HEK293T (cell line): ENCODE results near the gene ATL3.
"Not testable (repeated sequence)": the region's sequence is repeated elsewhere in the genome, so short reads cannot be mapped to it uniquely, and the experiment has no call there.

Experiments used
- CTCF ChIA-PET: fragments of 350-600 bp; formaldehyde crosslinking; extraction: SDS; loops from one replicate; lab custom pipeline; 2021; ENCODE audit warnings: antibody characterized with exemption, inconsistent platforms; lab: Yijun Ruan, JAX
- POLR2A ChIA-PET: fragments of 350-600 bp; formaldehyde crosslinking; extraction: SDS; loops from one replicate; lab custom pipeline; 2020; ENCODE audit warnings: antibody characterized with exemption, inconsistent platforms; lab: Yijun Ruan, JAX
- DNase-seq: peaks from one replicate; pipeline ENCODE4 v3.0.0; 2012; ENCODE audit warnings: mixed read lengths; ENCODE audit errors: extremely low spot score
- ARNT ChIP-seq: fragments of 450-650 bp; IDR thresholded peaks from 2 replicates; pipeline ENCODE4 v1.6.1; 2017; ENCODE audit warnings: mild to moderate bottlenecking
- BHLHE40 ChIP-seq: fragments of 450-650 bp; IDR thresholded peaks from 2 replicates; pipeline ENCODE4 v1.6.1; 2016; ENCODE audit warnings: mild to moderate bottlenecking, moderate library complexity, borderline replicate concordance
- CTBP1 ChIP-seq: fragments of 450-650 bp; IDR thresholded peaks from 2 replicates; pipeline ENCODE4 v1.6.1; 2016; ENCODE audit warnings: borderline replicate concordance
- ELF4 ChIP-seq: fragments of 450-650 bp; IDR thresholded peaks from 2 replicates; pipeline ENCODE4 v1.6.1; 2017; ENCODE audit warnings: antibody characterized with exemption
- FOXA1 ChIP-seq: fragments of 450-650 bp; IDR thresholded peaks from 2 replicates; pipeline ENCODE4 v1.6.1; 2016; ENCODE audit warnings: mild to moderate bottlenecking
- FOXK2 ChIP-seq: fragments of 450-650 bp; IDR thresholded peaks from 2 replicates; pipeline ENCODE4 v1.6.1; 2016; ENCODE audit warnings: mild to moderate bottlenecking
- FOXM1 ChIP-seq: fragments of 450-650 bp; IDR thresholded peaks from 2 replicates; pipeline ENCODE4 v1.6.1; 2017; ENCODE audit warnings: mild to moderate bottlenecking, borderline replicate concordance
- HDGF ChIP-seq: fragments of 450-650 bp; IDR thresholded peaks from 2 replicates; pipeline ENCODE4 v1.6.1; 2017; ENCODE audit warnings: antibody characterized with exemption, borderline replicate concordance
- L3MBTL2 ChIP-seq: fragments of 450-650 bp; conservative IDR thresholded peaks from 2 replicates; pipeline ENCODE4 v1.6.1; 2016; ENCODE audit warnings: mild to moderate bottlenecking
- LEF1 ChIP-seq: fragments of 450-650 bp; IDR thresholded peaks from 2 replicates; pipeline ENCODE4 v1.6.1; 2017; ENCODE audit warnings: mild to moderate bottlenecking, borderline replicate concordance
- NFRKB ChIP-seq: fragments of 450-650 bp; IDR thresholded peaks from 2 replicates; pipeline ENCODE4 v1.6.1; 2016; ENCODE audit warnings: mild to moderate bottlenecking, moderate library complexity
- SP1 ChIP-seq: fragments of 450-650 bp; IDR thresholded peaks from 2 replicates; pipeline ENCODE4 v1.6.1; 2017
- SUZ12 ChIP-seq: fragments of 450-650 bp; IDR thresholded peaks from 2 replicates; pipeline ENCODE4 v1.6.1; 2016; ENCODE audit warnings: mild to moderate bottlenecking
- TARDBP ChIP-seq: fragments of 450-650 bp; IDR thresholded peaks from 2 replicates; pipeline ENCODE4 v1.6.1; 2016
- ZNF384 ChIP-seq: fragments of 450-650 bp; IDR thresholded peaks from 2 replicates; pipeline ENCODE4 v1.6.1; 2016
- TF ChIP-seq, protein P1 (sequence below): fragments of 450-650 bp; IDR thresholded peaks from 2 replicates; pipeline ENCODE4 v1.6.1; 2016

Gene ATL3

DNA sequence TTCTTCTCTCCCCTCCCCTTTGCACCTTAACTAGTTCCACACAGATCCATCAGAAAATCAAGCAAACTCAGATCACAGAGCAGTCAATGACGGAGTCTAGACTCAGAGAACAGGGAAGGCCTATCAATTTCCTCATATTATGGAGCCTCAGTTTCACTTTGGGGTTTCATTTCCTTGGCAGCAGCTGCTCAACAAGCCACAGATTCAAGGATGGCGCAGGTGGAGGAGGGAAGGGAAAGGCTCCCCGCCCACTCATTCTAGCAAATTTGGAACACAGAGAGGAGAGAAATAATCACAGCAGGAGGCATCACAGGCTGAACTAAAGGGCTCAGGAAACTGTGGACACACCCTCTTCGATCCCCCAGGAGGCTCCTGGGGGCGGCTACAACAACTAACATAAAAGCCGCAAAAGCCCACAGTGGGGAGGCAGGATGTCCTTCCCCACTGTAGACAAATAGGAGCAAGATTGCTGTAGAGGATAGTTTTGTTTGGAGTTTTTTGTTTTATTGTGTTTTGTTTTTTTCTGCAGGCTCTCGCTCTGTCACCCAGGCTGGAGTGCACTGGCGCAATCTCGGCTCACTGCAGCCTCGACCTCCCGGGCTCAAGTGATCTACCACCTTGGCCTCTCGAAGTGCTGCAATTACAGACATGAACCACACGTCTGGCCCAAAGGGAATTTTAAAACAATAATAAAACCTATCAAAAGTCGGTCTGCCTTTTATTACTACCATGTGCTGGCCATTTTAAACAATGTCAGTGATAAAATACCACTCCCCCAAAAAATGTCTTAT lies 60.4 kb downstream of the ATL3 start:
- TF ChIP-seq TARDBP = no peak
- no peak for TF ChIP-seq SUZ12
- TF ChIP-seq LEF1 = no peak
- no peak for TF ChIP-seq HDGF
- no peak for TF ChIP-seq FOXA1
- no peak for TF ChIP-seq SP1
- TF ChIP-seq CTBP1 = no peak
- TF ChIP-seq, protein P1, sequence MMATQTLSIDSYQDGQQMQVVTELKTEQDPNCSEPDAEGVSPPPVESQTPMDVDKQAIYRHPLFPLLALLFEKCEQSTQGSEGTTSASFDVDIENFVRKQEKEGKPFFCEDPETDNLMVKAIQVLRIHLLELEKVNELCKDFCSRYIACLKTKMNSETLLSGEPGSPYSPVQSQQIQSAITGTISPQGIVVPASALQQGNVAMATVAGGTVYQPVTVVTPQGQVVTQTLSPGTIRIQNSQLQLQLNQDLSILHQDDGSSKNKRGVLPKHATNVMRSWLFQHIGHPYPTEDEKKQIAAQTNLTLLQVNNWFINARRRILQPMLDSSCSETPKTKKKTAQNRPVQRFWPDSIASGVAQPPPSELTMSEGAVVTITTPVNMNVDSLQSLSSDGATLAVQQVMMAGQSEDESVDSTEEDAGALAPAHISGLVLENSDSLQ = no peak
- no peak for TF ChIP-seq NFRKB
- TF ChIP-seq FOXM1 = no peak
- TF ChIP-seq ZNF384 = no peak
- no peak for TF ChIP-seq ARNT
- no peak for TF ChIP-seq BHLHE40
- no peak for TF ChIP-seq FOXK2
- CTCF ChIA-PET = no interaction called here
- no peak for DNase-seq
- POLR2A ChIA-PET = no interaction called here

DNA sequence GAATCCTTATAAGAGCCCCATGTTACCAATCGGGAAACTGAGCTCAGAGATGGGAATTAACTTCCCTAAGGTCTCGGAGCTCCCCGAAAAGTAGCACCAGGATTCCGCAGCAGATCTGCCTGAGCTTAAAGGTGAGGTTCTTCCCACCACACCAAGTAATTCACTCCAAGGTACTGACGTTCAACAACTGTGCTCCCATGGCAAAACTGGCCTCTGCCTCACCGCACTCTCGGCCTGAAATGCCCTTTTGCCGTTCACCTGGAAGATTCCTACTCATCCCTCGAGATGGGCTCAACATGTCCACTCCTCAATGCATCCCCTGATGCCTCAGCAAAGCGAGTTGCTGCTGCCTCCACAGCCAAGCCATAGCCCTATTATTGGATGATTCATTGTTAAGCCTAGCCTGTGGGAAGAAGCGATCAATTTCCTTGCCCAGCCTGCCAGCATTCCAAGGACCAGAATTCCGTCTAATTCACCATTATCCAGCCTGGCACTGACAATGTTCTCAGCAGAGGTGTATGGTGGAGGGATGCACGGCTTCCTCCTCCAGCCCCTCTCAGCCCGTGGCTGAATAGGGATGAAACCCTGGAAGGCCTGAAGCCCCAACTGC lies 61.1 kb downstream of the ATL3 start:
- ChIA-PET CTCF (no interaction called here), POLR2A (no interaction called here)
- TF ChIP-seq LEF1 (no peak), BHLHE40 (no peak), FOXM1 (no peak), ARNT (no peak), CTBP1 (no peak), HDGF (no peak), SUZ12 (no peak), ELF4 (no peak), FOXA1 (no peak), NFRKB (no peak), ZNF384 (no peak), FOXK2 (no peak), SP1 (no peak), L3MBTL2 (no peak), TARDBP (no peak)
- TF ChIP-seq, protein P1 = no peak
- no peak for DNase-seq

DNA sequence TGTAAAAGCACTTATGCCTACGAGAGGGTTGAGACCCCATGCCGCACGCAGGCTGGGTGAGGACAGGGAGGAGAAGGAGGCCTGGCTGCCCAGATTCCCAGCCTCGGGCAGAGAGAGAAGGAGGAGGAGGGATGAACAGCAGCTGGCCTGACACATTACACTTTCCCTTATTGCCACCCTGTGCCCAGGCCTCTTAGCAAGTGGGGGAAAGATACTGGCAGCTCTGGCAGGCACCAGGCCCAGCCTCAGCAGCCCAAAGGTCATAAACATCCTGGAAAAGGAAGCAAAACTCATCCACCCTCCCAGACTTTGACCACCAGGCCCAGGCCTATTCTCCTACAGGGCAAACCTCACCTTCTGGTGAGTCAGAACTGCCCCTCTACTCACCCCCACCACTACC lies 61.6 kb downstream of the ATL3 start:
- no peak for DNase-seq
- POLR2A ChIA-PET = no interaction called here
- TF ChIP-seq FOXK2 (no peak), LEF1 (no peak), TARDBP (no peak), NFRKB (no peak), ARNT (no peak), ZNF384 (no peak)
- TF ChIP-seq, protein P1 = no peak
- CTCF ChIA-PET = no interaction called here

DNA sequence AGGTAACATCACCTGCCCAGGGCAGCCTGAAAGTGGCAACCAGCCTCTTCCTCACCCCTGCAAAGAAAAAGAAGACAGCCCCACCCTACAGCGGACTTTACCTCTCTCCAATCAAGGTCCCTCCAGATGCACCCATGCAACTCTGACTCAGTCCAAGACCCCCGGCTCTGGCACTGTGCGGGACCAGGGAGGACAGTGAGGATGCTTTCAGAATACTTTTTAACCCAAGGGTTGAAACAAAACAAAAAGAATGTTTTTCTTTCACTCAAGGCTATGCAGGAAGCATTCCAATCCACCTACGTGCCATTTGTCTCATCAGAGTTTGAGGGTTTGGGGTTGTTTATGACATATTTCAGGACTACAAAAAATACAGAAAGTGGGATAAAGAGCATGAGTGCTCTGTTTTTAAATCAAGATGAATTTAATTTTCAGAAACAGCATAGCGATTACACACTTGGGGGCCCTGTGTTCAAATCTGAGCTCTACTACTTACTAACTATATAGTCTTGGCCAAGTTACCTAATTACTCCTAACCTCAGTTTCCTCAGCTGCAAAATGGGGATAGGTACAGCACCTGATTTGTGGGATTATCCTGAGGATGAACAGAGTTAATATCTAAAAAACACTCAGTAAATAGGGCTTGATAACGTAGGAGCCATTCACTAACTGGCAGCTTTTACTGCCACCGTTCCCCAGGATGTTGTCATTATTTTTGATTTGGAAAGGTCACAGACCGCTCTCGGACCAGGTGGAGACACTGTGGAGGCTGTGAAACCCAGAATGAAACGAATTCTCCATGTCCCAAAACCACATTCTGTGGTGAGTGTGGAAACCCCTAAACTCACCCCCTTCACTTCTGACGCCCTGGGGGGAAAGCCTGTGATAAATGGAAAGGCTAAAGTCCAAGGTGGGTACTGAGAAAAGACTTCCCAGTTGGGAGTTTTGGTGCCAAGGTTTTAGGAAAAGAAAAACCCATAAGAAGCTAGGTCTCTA lies 62.5 kb downstream of the ATL3 start:
- POLR2A ChIA-PET = no interaction called here
- CTCF ChIA-PET = no interaction called here
- TF ChIP-seq CTBP1 = no peak
- no peak for TF ChIP-seq NFRKB
- no peak for TF ChIP-seq ZNF384
- TF ChIP-seq BHLHE40 = no peak
- no peak for TF ChIP-seq LEF1
- no peak for TF ChIP-seq FOXA1
- DNase-seq = no peak

DNA sequence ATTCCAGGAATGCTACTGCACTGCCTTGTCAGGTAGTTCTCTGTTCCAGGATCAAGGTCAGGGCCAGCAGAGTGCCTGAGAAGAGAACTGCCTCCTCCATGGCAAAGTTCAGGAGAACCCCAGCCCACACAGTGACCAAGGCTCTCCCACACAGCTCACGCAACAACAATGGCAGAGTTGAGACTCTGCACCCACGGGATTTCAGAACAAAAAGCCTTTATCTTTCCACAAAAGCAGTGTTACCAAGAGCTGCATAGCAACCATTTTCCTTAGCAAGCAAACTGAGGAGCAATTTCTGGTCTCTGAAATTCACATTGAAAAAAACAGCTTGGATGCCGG lies 68.0 kb downstream of the ATL3 start:
- no peak for DNase-seq
- TF ChIP-seq NFRKB (no peak), L3MBTL2 (no peak), ARNT (no peak), ELF4 (no peak), FOXM1 (no peak), SUZ12 (no peak), HDGF (no peak), ZNF384 (no peak), SP1 (no peak), CTBP1 (no peak), FOXK2 (no peak)
- TF ChIP-seq, protein P1 = no peak
- ChIA-PET CTCF (no interaction called here), POLR2A (no interaction called here)

DNA sequence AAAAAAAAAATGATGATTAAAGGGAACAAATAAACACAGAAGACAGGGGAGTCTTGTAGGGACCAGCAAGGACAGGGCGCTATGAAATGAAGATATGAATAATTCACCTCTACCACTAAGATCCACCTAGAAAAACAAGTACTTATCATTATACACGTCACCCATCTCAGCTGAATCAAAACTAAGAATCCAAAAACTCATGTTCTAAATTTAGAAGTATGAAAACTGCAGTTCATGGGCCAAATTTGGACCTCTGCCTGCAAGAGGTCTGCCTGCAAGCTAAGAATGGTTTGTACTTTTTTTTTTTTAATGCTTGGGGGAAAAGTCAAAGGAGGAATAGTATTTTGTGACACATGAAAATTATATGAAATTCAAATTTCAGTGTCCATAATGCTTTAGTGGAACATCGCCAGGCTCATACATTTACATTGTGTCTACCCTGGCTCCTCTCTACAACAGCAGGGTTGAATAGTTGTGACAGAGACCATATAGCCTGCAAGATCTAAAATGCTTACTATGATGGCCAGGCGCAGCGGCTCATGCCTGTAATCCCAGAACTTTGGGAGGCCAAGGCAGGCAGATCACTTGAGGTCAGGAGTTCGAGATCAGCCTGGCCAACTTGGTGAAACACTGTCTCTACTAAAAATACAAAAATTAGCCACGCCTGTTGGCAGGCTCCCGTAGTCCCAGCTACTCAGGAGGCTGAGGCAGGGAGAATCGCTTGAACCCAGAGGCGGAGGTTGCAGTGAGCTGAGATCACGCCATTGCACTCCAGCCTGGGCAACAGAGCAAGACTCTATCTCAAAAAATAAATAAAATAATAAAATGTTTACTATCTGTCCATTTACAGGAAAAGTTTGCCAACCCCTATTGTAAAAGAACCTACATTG lies 68.6 kb downstream of the ATL3 start:
- CTCF ChIA-PET = not testable (repeated sequence)

More for the DNA sequence above, 68.6 kb downstream of the ATL3 start:
- POLR2A ChIA-PET, DNase-seq: not testable (repeated sequence)
